Brain microvascular endothelial cell (primary cell): ENCODE measurements around the gene ARF6.

Experiments
- DNase-seq: peaks from one replicate; pipeline ENCODE4 v3.0.0-alpha.2; 2020
- H3K27ac ChIP-seq: fragments of 250-450 bp; sonication (Bioruptor Pico); 2 replicates; pipeline ENCODE4 v1.5.1; 2020; ENCODE audit warnings: mild to moderate bottlenecking, moderate library complexity
- H3K27me3 ChIP-seq: fragments of 250-450 bp; sonication (Bioruptor Pico); replicated peaks from 2 replicates; pipeline ENCODE4 v1.5.1; 2020; ENCODE audit warnings: mild to moderate bottlenecking
- H3K36me3 ChIP-seq: fragments of 250-450 bp; sonication (Bioruptor Pico); replicated peaks from 2 replicates; pipeline ENCODE4 v1.5.1; 2020; ENCODE audit warnings: mild to moderate bottlenecking
- H3K4me3 ChIP-seq: 2 replicates; pipeline ENCODE4 v1.5.1; 2011; ENCODE audit warnings: low read depth, mild to moderate bottlenecking, control low read depth, low read length, moderate library complexity
- CTCF ChIP-seq: IDR thresholded peaks from 2 replicates; pipeline ENCODE4 v1.5.1; 2011; ENCODE audit warnings: low read depth, mild to moderate bottlenecking, moderate library complexity, low read length, control low read depth, inconsistent platforms; ENCODE audit errors: missing control alignments
- in situ Hi-C: cut with HindIII; loops from 2 replicates; pipeline ENCODE4 v1.10.0; 2017; ENCODE audit warnings: low sequenced_read_pairs, low pct_ligation_motif_present

ARF6 gene

GRCh38 chr14:49944501-49944900, 51.6 kb downstream of the ARF6 start:
- no peak overlapping the region for H3K27ac ChIP-seq

GRCh38 chr14:49945448-49946319, 52.8 kb downstream of the ARF6 start:
- Histone ChIP-seq H3K36me3 (no peaks in the 10 kb centered on the region), H3K27ac (no peak overlapping the region), H3K4me3 (no peak overlapping the region), H3K27me3 (no peaks in the 10 kb centered on the region)
- in situ Hi-C loops = no loop called here
- no peak for DNase-seq
- TF ChIP-seq CTCF = no peak

More at GRCh38 chr14:49944501-49944900, 51.6 kb downstream of the ARF6 start:
- DNase-seq = no peak
- no peak for TF ChIP-seq CTCF
- Histone ChIP-seq H3K4me3 (no peak overlapping the region), H3K27me3 (no peaks in the 10 kb centered on the region), H3K36me3 (no peaks in the 10 kb centered on the region)
- in situ Hi-C loops = no loop called here
